ENCODE data around the gene SENP2.
"Not testable (repeated sequence)": the region's sequence is repeated elsewhere in the genome, so short reads cannot be mapped to it uniquely, and the experiment has no call there.

Gene SENP2

DNA sequence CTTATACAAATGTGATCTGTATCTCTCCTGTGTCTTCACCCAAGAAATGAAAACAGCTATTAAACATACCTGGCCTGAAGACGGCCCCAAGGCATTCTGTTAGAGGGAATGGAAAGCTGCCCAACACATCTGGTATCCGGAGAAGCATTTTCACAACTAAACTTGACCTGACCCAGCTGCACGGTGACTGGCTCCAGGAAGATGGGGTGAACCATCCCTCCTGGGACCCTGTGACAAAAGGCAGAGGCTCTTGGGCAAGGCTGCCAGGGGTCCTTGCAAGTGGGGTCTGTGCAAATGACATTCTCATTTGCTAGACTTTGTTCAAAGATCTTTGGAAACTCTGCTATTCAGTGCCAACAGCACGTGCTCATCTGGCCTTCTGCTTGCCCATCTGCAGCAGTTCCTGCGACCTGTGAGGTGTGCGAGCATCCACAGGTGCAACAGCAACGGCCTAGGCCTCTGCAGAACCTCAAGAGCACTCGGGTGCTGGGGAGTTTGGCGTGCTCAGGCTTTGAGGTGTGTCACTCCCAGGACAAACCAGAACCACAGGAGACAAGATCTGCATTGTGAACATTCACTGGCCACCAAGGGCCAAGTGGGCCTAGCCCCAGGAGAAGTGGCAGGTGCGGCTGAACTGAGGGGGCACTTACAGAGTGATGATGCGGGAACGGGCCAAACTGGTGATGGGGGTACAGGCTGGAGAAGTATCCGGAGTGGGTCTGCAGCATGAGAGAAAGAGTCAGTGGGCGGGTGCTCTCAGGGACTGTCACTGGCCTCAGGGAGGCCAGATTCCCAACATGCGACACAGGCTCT, 71.8 kb downstream of the SENP2 start:
- H3K27ac ChIP-seq (ENCODE audit: low read depth, low read length, severe bottlenecking): peak overlapping the region; percentile 79
- WGBS, 2 experiments (ENCODE audit: insufficient coverage in 2 of 2): 98% methylated on average over 14 to 15 of the region's 15 CpGs
- H3K4me1 ChIP-seq (ENCODE audit: control insufficient read depth, insufficient read depth, low read length, poor library complexity, severe bottlenecking): peaks cover 56% of the 10 kb centered on the region
- H3K36me3 ChIP-seq (ENCODE audit: control insufficient read depth, insufficient read depth, low read length): peaks cover 69% of the 10 kb centered on the region
- no peak overlapping the region for H3K4me3 ChIP-seq (ENCODE audit: extremely low read depth, insufficient read depth, low read length, poor library complexity, severe bottlenecking)
- H3K9me3 ChIP-seq (ENCODE audit: control insufficient read depth, low read length): no peaks in the 10 kb centered on the region

GRCh38 chr3:185658504-185658912, 72.4 kb downstream of the SENP2 start:
- H3K36me3 ChIP-seq (ENCODE audit: control insufficient read depth, insufficient read depth, low read length): peaks cover 70% of the 10 kb centered on the region
- no peaks in the 10 kb centered on the region for H3K9me3 ChIP-seq (ENCODE audit: control insufficient read depth, low read length)
- WGBS, 2 experiments (ENCODE audit: insufficient coverage in 2 of 2): 90 to 94% methylated on average over 5 to 6 of the region's 8 CpGs
- no peak overlapping the region for H3K4me3 ChIP-seq (ENCODE audit: extremely low read depth, insufficient read depth, low read length, poor library complexity, severe bottlenecking)
- H3K27ac ChIP-seq (ENCODE audit: low read depth, low read length, severe bottlenecking): peak overlapping the region; percentile 79
- H3K4me1 ChIP-seq (ENCODE audit: control insufficient read depth, insufficient read depth, low read length, poor library complexity, severe bottlenecking): peaks cover 56% of the 10 kb centered on the region

DNA sequence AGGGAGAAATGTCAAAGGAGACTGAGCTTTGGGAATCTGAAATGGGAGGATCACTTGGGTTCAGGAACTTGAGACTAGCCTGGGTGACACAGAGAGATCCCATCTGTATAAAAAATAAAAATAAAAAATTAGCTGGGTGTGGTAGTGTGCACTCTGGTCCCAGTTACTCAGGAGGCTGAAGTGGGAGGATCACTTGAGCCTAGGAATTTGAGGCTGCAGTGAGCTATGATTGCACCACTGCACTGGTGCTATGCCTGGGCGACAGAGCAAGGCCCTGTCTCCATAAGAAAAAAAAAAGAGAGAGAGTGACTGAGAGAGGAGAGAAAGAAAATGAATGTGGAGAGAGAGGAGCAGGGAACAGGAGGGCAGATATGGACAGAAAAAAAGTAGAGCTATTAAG, 72.8 kb downstream of the SENP2 start:
- peak overlapping the region; percentile 79 for H3K27ac ChIP-seq (ENCODE audit: low read depth, low read length, severe bottlenecking)
- WGBS, 2 experiments (ENCODE audit: insufficient coverage in 2 of 2): 83 to 100% methylated on average over 1 of the region's 1 CpG
- no peak overlapping the region for H3K4me3 ChIP-seq (ENCODE audit: extremely low read depth, insufficient read depth, low read length, poor library complexity, severe bottlenecking)
- peaks cover 70% of the 10 kb centered on the region for H3K36me3 ChIP-seq (ENCODE audit: control insufficient read depth, insufficient read depth, low read length)
- H3K9me3 ChIP-seq (ENCODE audit: control insufficient read depth, low read length): no peaks in the 10 kb centered on the region
- peaks cover 56% of the 10 kb centered on the region for H3K4me1 ChIP-seq (ENCODE audit: control insufficient read depth, insufficient read depth, low read length, poor library complexity, severe bottlenecking)

DNA sequence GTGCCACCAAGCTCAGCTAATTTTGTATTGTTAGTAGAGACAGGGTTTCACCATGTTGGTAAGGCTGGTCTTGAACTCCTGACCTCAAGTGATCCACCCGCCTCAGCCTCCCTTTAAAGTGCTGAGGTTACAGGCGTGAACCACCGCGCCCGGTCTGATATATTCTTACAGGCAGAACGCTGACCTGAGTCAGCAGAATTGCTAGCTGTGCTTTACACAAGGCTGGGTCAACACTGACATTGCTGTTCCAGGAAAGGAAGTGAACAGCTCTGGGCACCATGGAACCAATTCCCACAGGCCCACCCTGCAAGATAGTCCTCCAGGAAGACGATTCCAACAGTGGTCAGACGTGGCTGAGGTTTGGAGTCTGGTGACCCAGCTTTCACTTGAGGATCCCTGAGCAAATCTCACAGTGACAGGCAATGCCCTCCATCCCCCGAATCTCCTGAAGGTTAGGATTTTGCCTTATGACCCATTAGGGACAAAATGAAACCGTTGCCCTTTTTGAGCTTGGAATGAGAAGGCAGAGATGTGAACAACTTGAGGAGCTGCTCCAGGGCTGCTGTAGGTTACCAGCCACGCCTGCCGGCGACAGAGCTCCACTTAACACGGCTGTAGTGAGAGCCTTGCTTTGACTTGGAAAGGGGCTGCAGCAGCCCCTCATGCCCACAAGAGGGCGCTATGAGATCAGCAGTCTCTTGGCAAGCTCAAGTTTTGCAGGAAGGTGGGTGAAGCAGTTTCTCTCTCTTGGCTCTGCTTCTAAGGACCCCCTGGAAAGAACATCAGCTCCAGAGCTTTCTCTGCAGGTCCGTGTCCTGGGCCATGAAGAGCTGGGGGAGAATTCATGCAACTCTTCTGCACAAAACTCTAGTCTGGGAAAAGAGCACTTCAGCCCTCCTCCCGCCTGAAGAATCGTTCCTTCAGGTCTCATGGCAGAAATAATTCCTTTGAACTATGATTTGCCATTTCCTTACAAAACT, 74.1 kb downstream of the SENP2 start:
- peaks cover 69% of the 10 kb centered on the region for H3K36me3 ChIP-seq (ENCODE audit: control insufficient read depth, insufficient read depth, low read length)
- peak overlapping the region; percentile 57 for H3K27ac ChIP-seq (ENCODE audit: low read depth, low read length, severe bottlenecking)
- WGBS, 2 experiments (ENCODE audit: insufficient coverage in 2 of 2): 56 to 63% methylated on average over 14 to 18 of the region's 18 CpGs

DNA sequence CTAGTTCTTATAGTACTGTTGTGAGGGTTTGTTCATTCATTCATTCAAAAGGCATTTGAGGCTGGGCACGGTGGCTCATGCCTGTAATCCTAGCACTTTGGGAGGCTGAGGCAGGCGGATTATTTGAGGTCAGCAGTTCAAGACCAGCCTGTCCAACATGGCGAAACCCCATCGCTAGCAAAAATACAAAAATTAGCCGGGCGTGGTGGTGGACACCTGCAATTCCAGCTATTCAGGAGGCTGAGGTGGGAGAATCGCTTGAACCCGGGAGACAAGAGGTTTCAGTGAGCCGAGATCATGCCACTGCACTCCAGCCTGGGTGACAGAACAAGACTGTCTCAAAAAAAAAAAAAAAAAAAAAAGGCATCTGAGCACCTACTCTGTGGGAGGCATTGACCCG, 75.2 kb downstream of the SENP2 start:
- H3K9me3 ChIP-seq (ENCODE audit: control insufficient read depth, low read length); H3K4me3 ChIP-seq (ENCODE audit: extremely low read depth, insufficient read depth, low read length, poor library complexity, severe bottlenecking): not testable (repeated sequence)
- peaks cover 59% of the 10 kb centered on the region for H3K36me3 ChIP-seq (ENCODE audit: control insufficient read depth, insufficient read depth, low read length)
- H3K4me1 ChIP-seq (ENCODE audit: control insufficient read depth, insufficient read depth, low read length, poor library complexity, severe bottlenecking): peaks cover 45% of the 10 kb centered on the region
- H3K27ac ChIP-seq (ENCODE audit: low read depth, low read length, severe bottlenecking): peak overlapping the region; percentile 57
- WGBS, 2 experiments (ENCODE audit: insufficient coverage in 2 of 2): 90 to 93% methylated on average over 8 to 10 of the region's 10 CpGs

More for the DNA sequence above, 74.1 kb downstream of the SENP2 start:
- Histone ChIP-seq H3K4me1 (ENCODE audit: control insufficient read depth, insufficient read depth, low read length, poor library complexity, severe bottlenecking) (peaks cover 55% of the 10 kb centered on the region), H3K4me3 (ENCODE audit: extremely low read depth, insufficient read depth, low read length, poor library complexity, severe bottlenecking) (no peak overlapping the region), H3K9me3 (ENCODE audit: control insufficient read depth, low read length) (no peaks in the 10 kb centered on the region)

DNA sequence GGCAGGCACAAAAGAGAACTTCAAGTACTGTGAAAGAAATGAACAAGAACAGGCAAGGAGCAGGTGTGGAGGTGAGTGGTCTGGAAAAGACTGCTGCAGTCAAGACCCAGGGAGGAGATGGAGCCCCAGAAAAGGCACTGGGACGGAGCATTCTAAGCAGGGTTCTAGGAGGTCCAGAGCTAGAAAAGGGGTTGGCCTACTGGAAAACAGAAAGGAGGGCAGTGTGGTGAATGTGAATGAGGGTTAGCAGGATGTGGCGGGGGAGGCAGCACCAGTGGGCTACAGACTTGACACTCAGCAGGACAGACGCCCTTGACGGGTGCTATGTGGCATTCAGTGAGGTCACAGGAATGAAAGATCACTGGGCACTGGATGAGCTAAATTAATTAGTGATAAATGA, 75.7 kb downstream of the SENP2 start:
- 83 to 91% methylated on average over 2 to 4 of the region's 4 CpGs for WGBS, 2 experiments (ENCODE audit: insufficient coverage in 2 of 2)
- no peaks in the 10 kb centered on the region for H3K9me3 ChIP-seq (ENCODE audit: control insufficient read depth, low read length)
- peak overlapping the region; percentile 49 for H3K27ac ChIP-seq (ENCODE audit: low read depth, low read length, severe bottlenecking)
- peaks cover 60% of the 10 kb centered on the region for H3K36me3 ChIP-seq (ENCODE audit: control insufficient read depth, insufficient read depth, low read length)
- no peak overlapping the region for H3K4me3 ChIP-seq (ENCODE audit: extremely low read depth, insufficient read depth, low read length, poor library complexity, severe bottlenecking)
- peaks cover 40% of the 10 kb centered on the region for H3K4me1 ChIP-seq (ENCODE audit: control insufficient read depth, insufficient read depth, low read length, poor library complexity, severe bottlenecking)

GRCh38 chr3:185663929-185664328, 77.8 kb downstream of the SENP2 start:
- no peak overlapping the region for H3K4me3 ChIP-seq (ENCODE audit: extremely low read depth, insufficient read depth, low read length, poor library complexity, severe bottlenecking)
- H3K4me1 ChIP-seq (ENCODE audit: control insufficient read depth, insufficient read depth, low read length, poor library complexity, severe bottlenecking): peaks cover 20% of the 10 kb centered on the region
- peaks cover 54% of the 10 kb centered on the region for H3K36me3 ChIP-seq (ENCODE audit: control insufficient read depth, insufficient read depth, low read length)
- H3K27ac ChIP-seq (ENCODE audit: low read depth, low read length, severe bottlenecking): no peak overlapping the region
- 97 to 100% methylated on average over 3 to 4 of the region's 5 CpGs for WGBS, 2 experiments (ENCODE audit: insufficient coverage in 2 of 2)
- H3K9me3 ChIP-seq (ENCODE audit: control insufficient read depth, low read length): no peaks in the 10 kb centered on the region

DNA sequence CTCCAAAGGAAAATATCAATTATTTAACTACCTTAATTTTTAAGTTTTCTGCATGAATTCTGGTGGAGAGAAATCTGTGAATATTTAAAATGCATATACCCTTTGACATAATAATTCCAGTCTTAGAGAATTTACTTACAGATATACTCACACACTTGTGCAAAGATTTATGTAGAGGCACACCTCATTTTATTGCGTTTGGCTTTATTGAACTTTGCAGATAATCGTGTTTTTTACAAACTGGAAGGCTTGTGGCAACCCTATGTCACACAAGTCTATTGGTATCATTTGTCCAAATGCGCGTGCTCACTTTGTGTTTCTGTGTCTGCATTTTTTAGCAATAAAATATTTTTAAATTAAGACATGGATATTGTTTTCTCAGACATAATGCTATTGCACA, 81.5 kb downstream of the SENP2 start:
- Histone ChIP-seq H3K4me3 (ENCODE audit: extremely low read depth, insufficient read depth, low read length, poor library complexity, severe bottlenecking) (no peak overlapping the region), H3K4me1 (ENCODE audit: control insufficient read depth, insufficient read depth, low read length, poor library complexity, severe bottlenecking) (no peaks in the 10 kb centered on the region), H3K36me3 (ENCODE audit: control insufficient read depth, insufficient read depth, low read length) (peaks cover 75% of the 10 kb centered on the region), H3K27ac (ENCODE audit: low read depth, low read length, severe bottlenecking) (no peak overlapping the region), H3K9me3 (ENCODE audit: control insufficient read depth, low read length) (no peaks in the 10 kb centered on the region)
- 100% methylated on average over 2 of the region's 4 CpGs for WGBS, 2 experiments (ENCODE audit: insufficient coverage in 2 of 2)

GRCh38 chr3:185677146-185677829, 91.2 kb downstream of the SENP2 start:
- 100% methylated on average over 1 of the region's 1 CpG for WGBS, 2 experiments (ENCODE audit: insufficient coverage in 2 of 2)
- Histone ChIP-seq H3K4me1 (ENCODE audit: control insufficient read depth, insufficient read depth, low read length, poor library complexity, severe bottlenecking) (peaks cover 2% of the 10 kb centered on the region), H3K36me3 (ENCODE audit: control insufficient read depth, insufficient read depth, low read length) (peaks cover 88% of the 10 kb centered on the region), H3K27ac (ENCODE audit: low read depth, low read length, severe bottlenecking) (peak overlapping the region; percentile 18), H3K4me3 (ENCODE audit: extremely low read depth, insufficient read depth, low read length, poor library complexity, severe bottlenecking) (no peak overlapping the region), H3K9me3 (ENCODE audit: control insufficient read depth, low read length) (peaks cover 6% of the 10 kb centered on the region)

DNA sequence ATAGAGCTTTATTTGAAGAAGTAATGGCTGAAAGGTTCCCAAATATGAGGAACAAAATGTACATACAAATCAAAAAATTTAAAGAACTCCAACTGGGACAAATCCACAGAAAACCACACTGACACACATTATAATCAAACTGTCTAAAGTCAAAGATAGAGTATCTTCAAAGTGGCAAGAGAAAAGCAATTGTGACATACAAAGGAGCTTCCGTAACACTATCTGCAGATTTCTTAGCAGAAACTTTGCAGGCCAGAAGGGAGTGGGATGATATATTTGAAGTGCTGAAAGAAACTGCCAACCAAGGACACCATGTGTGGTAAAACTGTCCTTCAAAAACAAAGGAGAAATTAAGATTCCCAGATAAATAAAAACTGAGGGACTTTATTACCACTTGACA, 91.9 kb downstream of the SENP2 start:
- Histone ChIP-seq H3K4me3 (ENCODE audit: extremely low read depth, insufficient read depth, low read length, poor library complexity, severe bottlenecking) (no peak overlapping the region), H3K27ac (ENCODE audit: low read depth, low read length, severe bottlenecking) (peak overlapping the region; percentile 10), H3K9me3 (ENCODE audit: control insufficient read depth, low read length) (peaks cover 6% of the 10 kb centered on the region), H3K36me3 (ENCODE audit: control insufficient read depth, insufficient read depth, low read length) (peaks cover 88% of the 10 kb centered on the region), H3K4me1 (ENCODE audit: control insufficient read depth, insufficient read depth, low read length, poor library complexity, severe bottlenecking) (peaks cover 2% of the 10 kb centered on the region)
- WGBS, 2 experiments (ENCODE audit: insufficient coverage in 2 of 2): 80% methylated on average over 1 of the region's 1 CpG; no CpG with 5 or more reads in 1 of the 2 experiments

All from mesodermal cell (in vitro differentiated cells).